ENCODE results near the gene CIITA.

Gene CIITA

DNA sequence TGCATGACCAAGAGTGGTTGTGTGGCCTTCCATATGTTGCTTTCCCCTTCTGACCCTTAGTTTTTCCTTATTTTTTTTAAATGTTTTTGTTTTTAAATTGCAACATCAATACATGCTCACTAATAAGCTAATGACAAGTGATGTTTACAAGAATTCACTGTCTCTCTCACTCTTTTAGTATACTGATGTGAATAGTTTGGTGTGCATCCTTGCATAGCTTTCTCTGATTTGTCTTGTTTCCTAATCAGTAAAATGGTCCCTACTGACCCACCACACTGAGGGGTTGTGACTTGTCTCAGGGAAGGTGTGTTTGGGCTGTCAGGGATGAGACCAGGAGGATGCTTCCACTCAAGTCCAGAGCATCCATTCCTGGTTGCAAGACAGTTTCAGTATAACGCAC is 26.0 kb downstream of the CIITA start:
- no peak overlapping the region for H3K4me3 Mint-ChIP-seq
- DNase-seq (no peak), ATAC-seq (replicated peaks) (no peak)
- peaks cover 13% of the 10 kb centered on the region for H3K36me3 Mint-ChIP-seq (ENCODE audit: insufficient read depth)
- H3K27ac Mint-ChIP-seq: no peak overlapping the region
- H3K9me3 Mint-ChIP-seq: peaks cover 0 to 2% of the 10 kb centered on the region in 2 donors
- no peaks in the 10 kb centered on the region for H3K4me1 Mint-ChIP-seq (ENCODE audit: low read depth in 2 of 2)
- H3K27me3 Mint-ChIP-seq: no peaks in the 10 kb centered on the region

- Mint-ChIP-seq H3K27me3 (no peaks in the 10 kb centered on the region), H3K9me3 (peaks cover 0 to 2% of the 10 kb centered on the region in 2 donors), H3K4me1 (ENCODE audit: low read depth in 2 of 2) (no peaks in the 10 kb centered on the region)
These were observed 29.5 kb downstream of the CIITA start for GRCh38 chr16:10906482-10906881.

GRCh38 chr16:10906914-10907756 is 30.1 kb downstream of the CIITA start:
- no peaks in the 10 kb centered on the region for H3K27me3 Mint-ChIP-seq
- ATAC-seq (replicated peaks) (no peak), DNase-seq (no peak)
- peaks cover 0 to 2% of the 10 kb centered on the region in 2 donors for H3K9me3 Mint-ChIP-seq
- H3K27ac Mint-ChIP-seq: no peak overlapping the region
- no peaks in the 10 kb centered on the region for H3K4me1 Mint-ChIP-seq (ENCODE audit: low read depth in 2 of 2)
- H3K36me3 Mint-ChIP-seq (ENCODE audit: insufficient read depth): peaks cover 9% of the 10 kb centered on the region
- H3K4me3 Mint-ChIP-seq: no peak overlapping the region

More at GRCh38 chr16:10906482-10906881, 29.5 kb downstream of the CIITA start:
- peaks cover 11% of the 10 kb centered on the region for H3K36me3 Mint-ChIP-seq (ENCODE audit: insufficient read depth)
- H3K27ac Mint-ChIP-seq: no peak overlapping the region
- DNase-seq: no peak
- ATAC-seq (replicated peaks): no peak
- H3K4me3 Mint-ChIP-seq: no peak overlapping the region

DNA sequence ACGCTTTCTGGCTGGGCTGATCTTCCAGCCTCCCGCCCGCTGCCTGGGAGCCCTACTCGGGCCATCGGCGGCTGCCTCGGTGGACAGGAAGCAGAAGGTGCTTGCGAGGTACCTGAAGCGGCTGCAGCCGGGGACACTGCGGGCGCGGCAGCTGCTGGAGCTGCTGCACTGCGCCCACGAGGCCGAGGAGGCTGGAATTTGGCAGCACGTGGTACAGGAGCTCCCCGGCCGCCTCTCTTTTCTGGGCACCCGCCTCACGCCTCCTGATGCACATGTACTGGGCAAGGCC is 30.7 kb downstream of the CIITA start:
- Mint-ChIP-seq H3K27me3 (no peaks in the 10 kb centered on the region), H3K36me3 (ENCODE audit: insufficient read depth) (peaks cover 8% of the 10 kb centered on the region), H3K9me3 (peaks cover 0 to 1% of the 10 kb centered on the region in 2 donors), H3K27ac (no peak overlapping the region), H3K4me1 (ENCODE audit: low read depth in 2 of 2) (no peaks in the 10 kb centered on the region), H3K4me3 (no peak overlapping the region)
- ATAC-seq (replicated peaks): no peak
- no peak for DNase-seq

DNA sequence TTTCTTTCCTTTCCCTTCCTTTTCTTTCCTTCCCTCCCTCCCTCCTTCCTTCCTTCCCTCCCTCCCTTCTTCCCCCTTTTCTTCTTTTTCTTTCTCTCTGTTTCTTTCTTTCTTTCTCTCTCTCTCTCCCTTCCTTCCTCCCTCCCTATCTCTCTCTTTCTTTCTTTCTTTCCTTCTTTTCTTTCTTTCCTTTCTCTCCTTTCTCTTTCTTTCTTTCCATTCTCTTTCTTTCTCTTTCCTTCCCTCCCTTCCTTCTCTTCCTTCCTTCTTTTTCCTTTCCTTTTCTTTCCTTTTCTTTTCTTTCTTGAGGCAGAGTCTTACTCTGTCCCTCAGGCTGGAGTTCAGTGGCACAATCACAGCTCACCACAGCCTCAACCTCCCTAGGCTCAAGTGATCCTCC is 34.3 kb downstream of the CIITA start:
- H3K27ac Mint-ChIP-seq: no peak overlapping the region
- H3K4me1 Mint-ChIP-seq (ENCODE audit: low read depth in 2 of 2): peaks cover 0 to 2% of the 10 kb centered on the region in 2 donors
- H3K27me3 Mint-ChIP-seq: no peaks in the 10 kb centered on the region
- peaks cover 3% of the 10 kb centered on the region for H3K36me3 Mint-ChIP-seq (ENCODE audit: insufficient read depth)
- H3K4me3 Mint-ChIP-seq: no peak overlapping the region
- H3K9me3 Mint-ChIP-seq: no peaks in the 10 kb centered on the region
- ATAC-seq (replicated peaks): no peak
- DNase-seq: no peak

DNA sequence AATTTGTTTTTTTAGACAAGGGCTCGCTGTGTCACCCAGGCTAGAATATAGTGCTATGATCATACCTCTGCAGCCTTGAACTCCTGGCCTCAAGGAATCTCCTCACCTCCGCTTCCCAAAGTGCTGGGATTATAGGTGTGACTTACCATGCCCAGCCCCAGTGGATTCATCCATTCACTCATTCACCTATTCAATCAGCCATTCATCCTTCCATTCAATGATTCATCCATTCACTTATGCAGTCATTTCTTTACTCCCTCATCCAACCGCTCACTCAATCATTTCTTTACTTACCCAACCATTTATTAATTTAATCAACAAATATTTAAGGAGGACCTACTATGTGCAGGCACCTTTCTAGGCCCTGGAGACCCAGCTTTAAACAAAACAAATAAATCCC is 39.5 kb downstream of the CIITA start:
- no peak for DNase-seq
- Mint-ChIP-seq H3K4me1 (ENCODE audit: low read depth in 2 of 2) (peaks cover 4 to 6% of the 10 kb centered on the region in 2 donors), H3K27me3 (no peaks in the 10 kb centered on the region)

GRCh38 chr16:10918294-10919002 is 41.4 kb downstream of the CIITA start:
- Mint-ChIP-seq H3K4me3 (no peak overlapping the region), H3K27ac (peak overlapping the region in 1 of 2 donors; percentile 35), H3K9me3 (no peaks in the 10 kb centered on the region), H3K27me3 (no peaks in the 10 kb centered on the region), H3K36me3 (ENCODE audit: insufficient read depth) (peaks cover 12% of the 10 kb centered on the region), H3K4me1 (ENCODE audit: low read depth in 2 of 2) (peaks cover 4 to 6% of the 10 kb centered on the region in 2 donors)
- peak; percentile 76 to 86 (median 77) for DNase-seq
- peak; percentile 82 for ATAC-seq (replicated peaks)

More for the DNA sequence above, 39.5 kb downstream of the CIITA start:
- Mint-ChIP-seq H3K27ac (peak overlapping the region in 1 of 2 donors; percentile 52), H3K4me3 (no peak overlapping the region), H3K36me3 (ENCODE audit: insufficient read depth) (peaks cover 12% of the 10 kb centered on the region), H3K9me3 (no peaks in the 10 kb centered on the region)
- no peak for ATAC-seq (replicated peaks)

DNA sequence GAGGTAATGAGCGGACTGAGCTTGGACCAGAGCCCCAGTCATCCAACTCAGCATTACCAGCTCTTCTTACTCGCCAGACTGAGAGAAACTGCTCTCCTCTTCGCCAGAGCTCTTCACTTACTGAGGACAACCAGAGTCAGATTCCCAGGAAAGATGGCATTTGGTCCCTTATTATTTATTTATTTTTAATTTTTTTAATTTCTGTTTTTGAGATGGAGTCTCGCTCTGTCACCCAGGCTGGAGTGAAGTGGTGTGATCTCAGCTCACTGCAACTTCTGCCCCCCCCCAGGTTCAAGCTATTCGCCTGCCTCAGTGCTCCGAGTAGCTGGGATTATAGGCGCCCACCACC is 42.0 kb downstream of the CIITA start:
- H3K4me3 Mint-ChIP-seq: no peak overlapping the region
- no peaks in the 10 kb centered on the region for H3K9me3 Mint-ChIP-seq
- DNase-seq: no peak
- peaks cover 4 to 5% of the 10 kb centered on the region in 2 donors for H3K4me1 Mint-ChIP-seq (ENCODE audit: low read depth in 2 of 2)
- no peaks in the 10 kb centered on the region for H3K27me3 Mint-ChIP-seq
- peaks cover 10% of the 10 kb centered on the region for H3K36me3 Mint-ChIP-seq (ENCODE audit: insufficient read depth)
- no peak overlapping the region for H3K27ac Mint-ChIP-seq
- ATAC-seq (replicated peaks): no peak

DNA sequence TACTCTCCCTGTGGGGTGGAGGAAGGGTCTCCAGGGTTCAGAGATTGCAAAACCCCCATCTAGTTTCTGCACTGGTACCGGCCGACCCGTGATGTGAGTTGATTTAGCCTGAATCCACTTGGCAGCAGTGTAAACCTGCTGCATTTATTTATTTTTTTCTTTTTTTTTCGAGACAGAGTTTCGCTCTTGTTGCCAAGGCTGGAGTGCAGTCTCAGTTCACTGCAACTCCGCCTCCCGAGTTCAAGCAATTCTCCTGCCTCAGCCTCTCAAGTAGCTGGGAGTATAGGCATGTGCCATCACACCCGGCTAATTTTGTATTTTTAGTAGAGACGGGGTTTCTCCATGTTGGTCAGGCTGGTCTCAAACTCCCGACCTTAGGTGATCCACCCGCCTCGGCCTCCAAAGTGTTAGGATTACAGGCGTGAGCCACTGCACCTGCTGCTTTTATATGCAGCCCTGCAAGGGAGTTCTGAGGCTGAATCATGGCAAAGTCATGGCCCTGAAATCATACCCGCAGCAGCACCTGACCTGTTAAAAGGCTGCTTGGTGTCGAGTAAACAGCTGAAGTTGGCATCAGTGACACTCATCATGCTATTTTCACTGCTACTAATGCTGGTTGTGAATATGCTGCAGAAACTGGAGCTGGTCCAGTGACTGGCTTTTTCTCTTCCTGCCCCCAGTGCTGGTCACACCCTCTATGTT is 43.9 kb downstream of the CIITA start:
- no peak overlapping the region for H3K4me3 Mint-ChIP-seq
- H3K36me3 Mint-ChIP-seq (ENCODE audit: insufficient read depth): peaks cover 9% of the 10 kb centered on the region
- ATAC-seq (replicated peaks): no peak
- no peaks in the 10 kb centered on the region for H3K9me3 Mint-ChIP-seq
- H3K27me3 Mint-ChIP-seq: no peaks in the 10 kb centered on the region
- H3K4me1 Mint-ChIP-seq (ENCODE audit: low read depth in 2 of 2): peaks cover 4% of the 10 kb centered on the region in 2 donors
- no peak overlapping the region for H3K27ac Mint-ChIP-seq
- no peak for DNase-seq

DNA sequence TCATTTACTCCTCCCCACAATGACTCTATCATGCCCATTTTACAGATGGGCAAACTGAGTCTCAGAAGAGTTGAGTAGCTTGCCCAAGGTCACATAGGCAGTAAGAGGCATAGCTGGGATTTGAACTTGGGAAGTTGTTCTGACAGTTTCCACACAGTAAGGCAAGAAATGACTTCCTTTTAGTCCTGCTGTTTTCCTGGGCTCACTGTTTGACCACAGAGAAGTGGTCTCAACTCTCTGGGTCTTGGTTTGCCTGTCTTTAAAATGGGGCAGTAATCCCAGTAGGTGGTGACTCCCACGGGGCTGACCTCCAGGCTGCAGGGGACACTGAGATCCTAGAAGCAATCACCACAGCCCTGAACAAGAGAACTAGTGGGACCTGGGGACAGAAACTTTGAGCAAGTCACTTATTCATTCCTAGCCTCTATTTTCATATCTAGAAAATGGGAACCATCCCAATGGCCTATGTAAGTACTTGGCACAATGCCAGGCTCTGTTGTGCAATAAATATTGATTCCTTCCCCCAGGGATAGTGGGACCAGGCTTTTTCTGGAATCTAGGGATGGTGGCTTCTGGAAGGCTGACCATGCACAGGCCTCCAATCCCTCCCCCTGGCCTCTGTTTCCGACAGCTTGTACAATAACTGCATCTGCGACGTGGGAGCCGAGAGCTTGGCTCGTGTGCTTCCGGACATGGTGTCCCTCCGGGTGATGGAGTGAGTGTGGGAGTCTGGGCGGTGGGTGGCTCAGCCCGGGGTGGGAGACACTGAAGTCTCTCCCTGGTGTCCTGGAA is 44.7 kb downstream of the CIITA start:
- peaks cover 4% of the 10 kb centered on the region in 2 donors for H3K4me1 Mint-ChIP-seq (ENCODE audit: low read depth in 2 of 2)
- ATAC-seq (replicated peaks): no peak
- DNase-seq: no peak
- no peak overlapping the region for H3K27ac Mint-ChIP-seq
- H3K9me3 Mint-ChIP-seq: no peaks in the 10 kb centered on the region
- H3K27me3 Mint-ChIP-seq: no peaks in the 10 kb centered on the region
- no peak overlapping the region for H3K4me3 Mint-ChIP-seq
- H3K36me3 Mint-ChIP-seq (ENCODE audit: insufficient read depth): peaks cover 12% of the 10 kb centered on the region

DNA sequence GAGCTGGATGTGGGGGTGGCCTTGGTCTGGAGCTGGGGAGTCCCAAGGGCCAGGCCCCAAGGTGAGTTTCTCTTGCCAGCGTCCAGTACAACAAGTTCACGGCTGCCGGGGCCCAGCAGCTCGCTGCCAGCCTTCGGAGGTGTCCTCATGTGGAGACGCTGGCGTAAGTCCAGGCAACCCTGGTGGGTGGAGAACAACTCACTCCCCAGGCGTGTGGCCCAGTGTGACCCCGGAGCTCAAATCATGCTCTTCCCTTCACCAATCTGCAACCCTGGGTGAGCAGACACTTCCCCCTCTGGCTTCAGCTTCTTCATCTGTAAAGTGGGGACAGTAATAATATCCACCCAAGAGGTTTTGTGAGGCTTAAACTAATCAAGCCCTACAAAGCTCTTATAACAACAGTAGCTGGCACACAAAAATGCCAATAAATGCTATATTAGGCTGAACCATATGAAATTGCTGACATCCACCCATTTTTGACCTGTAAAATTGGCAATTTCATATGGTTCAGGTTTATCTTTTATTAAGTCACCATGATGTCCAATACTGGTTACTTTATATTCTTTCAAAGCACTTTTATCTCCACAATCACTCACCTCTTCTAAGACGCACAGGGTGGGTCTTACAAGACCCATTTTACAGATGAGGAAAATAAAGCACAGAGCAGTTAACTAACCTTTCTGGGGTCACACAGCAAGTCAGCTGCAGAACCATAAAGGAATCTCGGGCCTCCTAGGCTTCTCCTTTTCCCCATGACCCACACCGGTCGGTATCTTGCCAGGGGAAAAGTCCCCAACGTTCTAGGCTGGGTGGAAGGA is 45.5 kb downstream of the CIITA start:
- ATAC-seq (replicated peaks) (no peak), DNase-seq (no peak)
- no peaks in the 10 kb centered on the region for H3K9me3 Mint-ChIP-seq
- no peak overlapping the region for H3K4me3 Mint-ChIP-seq
- peaks cover 17% of the 10 kb centered on the region for H3K36me3 Mint-ChIP-seq (ENCODE audit: insufficient read depth)
- H3K27me3 Mint-ChIP-seq: no peaks in the 10 kb centered on the region
- H3K4me1 Mint-ChIP-seq (ENCODE audit: low read depth in 2 of 2): peaks cover 4 to 6% of the 10 kb centered on the region in 2 donors
- H3K27ac Mint-ChIP-seq: no peak overlapping the region

GRCh38 chr16:10923146-10923649 is 46.2 kb downstream of the CIITA start:
- no peak for ATAC-seq (replicated peaks)
- Mint-ChIP-seq H3K27ac (no peak overlapping the region), H3K4me1 (ENCODE audit: low read depth in 2 of 2) (peaks cover 4 to 8% of the 10 kb centered on the region in 2 donors), H3K36me3 (ENCODE audit: insufficient read depth) (peaks cover 22% of the 10 kb centered on the region), H3K4me3 (no peak overlapping the region), H3K27me3 (no peaks in the 10 kb centered on the region), H3K9me3 (no peaks in the 10 kb centered on the region)
- DNase-seq: no peak
